Nephron (organoid): ENCODE measurements around the gene ARHGEF28.

ENCODE experiments used
- H3K27ac Mint-ChIP-seq, 3 experiments: 2 replicates each; pipeline ENCODE4 v1.8.0; 2020; ENCODE audit warnings: mixed read lengths in 3 of 3, mild to moderate bottlenecking in 2 of 3, moderate library complexity in 1 of 3
- H3K27me3 Mint-ChIP-seq: 2 replicates; pipeline ENCODE4 v1.8.0; 2021; ENCODE audit warnings: low read depth, mild to moderate bottlenecking, moderate library complexity, mixed read lengths
- H3K36me3 Mint-ChIP-seq: 2 replicates; pipeline ENCODE4 v1.8.0; 2020; ENCODE audit warnings: low read depth, mixed read lengths
- H3K4me1 Mint-ChIP-seq: 2 replicates; pipeline ENCODE4 v1.8.0; 2020; ENCODE audit warnings: mixed read lengths
- H3K4me3 Mint-ChIP-seq, 3 experiments: 2 replicates each; pipeline ENCODE4 v1.8.0; 2020; ENCODE audit warnings: mild to moderate bottlenecking in 3 of 3, mixed read lengths in 3 of 3, moderate library complexity in 2 of 3
- H3K9me3 Mint-ChIP-seq: 2 replicates; pipeline ENCODE4 v1.8.0; 2020; ENCODE audit warnings: mixed read lengths
- CTCF ChIP-seq, 3 experiments: fragments of 200-600 bp; sonication (generic); IDR thresholded peaks; one replicate each; pipeline ENCODE4 v1.5.0; 2021; ENCODE audit warnings: antibody characterized with exemption in 3 of 3; ENCODE audit not compliant: unreplicated experiment in 3 of 3

ARHGEF28 gene

GRCh38 chr5:73591698-73592501 lies 34.1 kb upstream of the ARHGEF28 start:
- no peak overlapping the region for H3K27ac Mint-ChIP-seq
- no peaks in the 10 kb centered on the region for H3K36me3 Mint-ChIP-seq
- H3K27me3 Mint-ChIP-seq: no peaks in the 10 kb centered on the region
- no peaks in the 10 kb centered on the region for H3K4me1 Mint-ChIP-seq
- no peaks in the 10 kb centered on the region for H3K9me3 Mint-ChIP-seq
- no peak overlapping the region for H3K4me3 Mint-ChIP-seq
- TF ChIP-seq CTCF (IDR thresholded peaks at IDR 0.05; ENCODE audit: unreplicated experiment in 3 of 3): no peak

- H3K4me3 Mint-ChIP-seq: no peak overlapping the region
- no peak for TF ChIP-seq CTCF (IDR thresholded peaks at IDR 0.05; ENCODE audit: unreplicated experiment in 3 of 3)
- H3K27me3 Mint-ChIP-seq: no peaks in the 10 kb centered on the region
- no peak overlapping the region for H3K27ac Mint-ChIP-seq
- H3K9me3 Mint-ChIP-seq: no peaks in the 10 kb centered on the region
- H3K4me1 Mint-ChIP-seq: no peaks in the 10 kb centered on the region
- H3K36me3 Mint-ChIP-seq: no peaks in the 10 kb centered on the region
Observed at GRCh38 chr5:73592551-73592950, 33.4 kb upstream of the ARHGEF28 start.

- Mint-ChIP-seq H3K36me3 (no peaks in the 10 kb centered on the region), H3K9me3 (peaks cover 6% of the 10 kb centered on the region), H3K4me3 (no peak overlapping the region), H3K27me3 (no peaks in the 10 kb centered on the region), H3K27ac (no peak overlapping the region), H3K4me1 (no peaks in the 10 kb centered on the region)
- TF ChIP-seq CTCF (IDR thresholded peaks at IDR 0.05; ENCODE audit: unreplicated experiment in 3 of 3): peak; percentile 25 to 54 (median 39)
Observed at GRCh38 chr5:73596705-73597328, 29.2 kb upstream of the ARHGEF28 start.

- Mint-ChIP-seq H3K9me3 (peaks cover 6% of the 10 kb centered on the region), H3K36me3 (no peaks in the 10 kb centered on the region), H3K4me3 (no peak overlapping the region), H3K27ac (no peak overlapping the region), H3K4me1 (no peaks in the 10 kb centered on the region), H3K27me3 (no peaks in the 10 kb centered on the region)
- TF ChIP-seq CTCF (IDR thresholded peaks at IDR 0.05; ENCODE audit: unreplicated experiment in 3 of 3): no peak
Observed at GRCh38 chr5:73599380-73599779, 26.6 kb upstream of the ARHGEF28 start.

- H3K27ac Mint-ChIP-seq: no peak overlapping the region
- H3K27me3 Mint-ChIP-seq: peaks cover 4% of the 10 kb centered on the region
- no peak for TF ChIP-seq CTCF (IDR thresholded peaks at IDR 0.05; ENCODE audit: unreplicated experiment in 3 of 3)
- H3K4me1 Mint-ChIP-seq: no peaks in the 10 kb centered on the region
- H3K36me3 Mint-ChIP-seq: no peaks in the 10 kb centered on the region
- peaks cover 6% of the 10 kb centered on the region for H3K9me3 Mint-ChIP-seq
- no peak overlapping the region for H3K4me3 Mint-ChIP-seq
Observed at GRCh38 chr5:73603998-73604397, 22.0 kb upstream of the ARHGEF28 start.
